ENCODE results near the gene TRIM25.

The TRIM25 gene

DNA sequence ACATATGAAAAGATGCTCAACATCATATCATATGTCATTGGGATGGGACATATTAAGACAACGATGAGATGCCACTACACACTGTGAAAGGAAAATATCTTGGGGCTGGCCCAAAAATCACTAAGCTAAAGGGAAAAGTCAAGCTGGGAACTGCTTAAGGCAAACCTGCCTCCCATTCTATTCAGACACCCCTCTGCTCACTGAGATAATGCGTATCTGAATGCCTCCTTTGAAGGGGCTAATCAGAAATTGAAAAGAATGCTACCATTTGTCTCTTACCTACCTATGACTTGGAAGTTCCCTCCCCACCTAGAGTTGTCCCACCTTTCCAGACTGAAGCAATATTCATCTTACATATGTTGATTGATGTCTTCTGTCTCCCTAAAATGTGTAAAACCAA, 11.2 kb upstream of the TRIM25 start:
- DNase-seq: no peak

DNA sequence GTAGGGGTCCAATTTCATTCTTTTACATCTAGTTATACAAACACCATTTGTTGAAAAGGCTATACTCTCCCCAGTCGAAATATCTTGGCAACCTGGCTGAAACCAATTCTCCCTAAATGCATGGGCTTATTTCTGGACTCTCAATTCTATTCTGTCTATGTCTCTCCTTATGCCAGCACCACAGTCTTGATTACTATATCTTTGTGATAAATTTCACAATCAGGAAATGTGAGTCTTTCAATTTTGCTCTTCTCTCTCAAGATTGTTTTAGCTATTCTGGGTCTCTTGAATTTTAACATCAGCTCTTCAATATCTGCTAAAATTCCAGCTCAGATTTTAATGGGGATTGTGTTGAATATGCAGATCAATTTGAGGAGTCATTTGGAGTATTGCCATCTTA, 5.9 kb upstream of the TRIM25 start:
- DNase-seq: no peak

DNA sequence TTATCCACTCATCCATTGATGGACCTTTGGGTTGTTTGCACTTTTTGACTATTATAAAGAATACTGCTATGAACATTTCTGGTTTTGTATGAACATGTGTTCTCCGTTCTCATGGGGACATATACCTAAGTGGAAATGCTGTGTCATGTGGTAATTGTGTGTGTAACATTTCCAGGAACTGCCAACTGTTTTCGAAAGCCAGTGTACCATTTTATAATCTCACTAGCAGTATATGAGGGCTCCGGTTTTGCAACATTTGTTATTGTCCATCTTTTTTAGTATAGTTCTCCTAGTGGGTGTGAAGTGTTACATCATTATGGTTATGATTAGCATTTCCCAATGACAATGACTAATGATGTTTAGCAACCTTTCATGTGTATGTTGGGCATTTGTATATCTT, 5.1 kb upstream of the TRIM25 start:
- DNase-seq: no peak

DNA sequence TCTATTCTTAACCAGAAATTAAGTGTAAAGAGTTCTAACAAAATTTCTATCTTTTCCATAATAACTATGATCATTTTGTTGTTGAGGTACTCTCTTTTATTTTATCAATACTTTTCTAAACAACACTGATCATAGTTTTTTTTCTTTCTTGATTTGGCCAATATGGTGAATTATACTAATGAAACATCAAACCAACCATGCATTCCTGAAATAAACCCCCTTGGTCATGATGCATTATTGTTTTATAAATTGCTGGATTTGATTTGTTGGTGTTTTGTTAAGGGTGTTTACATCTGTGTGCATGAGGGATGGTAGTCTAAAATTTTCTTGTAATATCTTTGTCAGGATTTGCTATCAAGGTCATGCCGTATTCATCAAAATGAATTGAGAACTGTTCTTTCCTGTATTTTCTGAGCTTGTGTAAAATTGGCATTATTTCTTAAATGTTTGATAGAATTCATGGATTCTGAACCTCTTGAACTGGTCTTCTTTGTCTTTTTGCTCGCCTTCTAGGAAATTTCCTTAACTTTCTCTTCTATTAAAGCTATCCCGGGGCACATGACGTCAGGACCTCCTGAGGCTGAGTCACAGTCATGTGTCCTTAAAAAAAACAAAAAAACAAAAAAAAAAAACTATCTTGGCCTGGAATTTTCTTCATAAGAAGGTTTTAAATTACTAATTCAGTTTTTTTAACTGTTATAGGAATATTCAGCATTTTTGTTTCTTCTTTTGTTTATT, 3.9 kb upstream of the TRIM25 start:
- no peak for DNase-seq

DNA sequence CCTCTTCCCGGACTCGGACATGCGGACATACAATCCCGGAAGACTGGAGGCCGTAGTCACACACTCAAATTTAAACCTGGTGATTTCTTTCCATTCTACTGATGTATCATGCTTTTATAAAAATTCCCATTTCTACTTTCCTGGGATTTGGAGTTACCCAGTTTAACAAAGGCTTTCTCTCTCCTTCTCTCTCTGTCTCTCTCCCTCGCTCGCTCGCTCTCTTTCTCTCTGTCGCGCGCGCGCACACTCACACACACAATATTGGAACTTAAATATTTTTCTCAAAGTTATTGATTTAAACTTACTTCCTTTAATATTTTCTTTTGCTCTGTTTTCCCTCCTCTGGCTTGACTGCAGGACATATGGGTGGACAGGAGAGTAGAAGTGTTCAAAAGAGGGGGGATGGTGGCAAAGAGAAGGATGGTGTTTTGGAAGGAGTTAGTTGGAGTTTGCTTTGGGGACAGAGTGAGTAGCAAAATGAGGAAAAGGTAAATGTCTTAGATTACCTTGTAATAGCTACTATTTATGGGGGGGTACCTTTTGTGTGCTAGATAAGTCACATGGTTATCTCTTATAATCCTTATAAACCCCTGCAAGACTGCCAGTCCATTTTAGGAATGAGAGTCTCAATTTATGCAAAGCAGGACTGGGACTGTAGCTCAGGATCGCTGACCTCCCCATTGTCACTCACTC, 878 bp upstream of the TRIM25 start:
- no peak for DNase-seq

DNA sequence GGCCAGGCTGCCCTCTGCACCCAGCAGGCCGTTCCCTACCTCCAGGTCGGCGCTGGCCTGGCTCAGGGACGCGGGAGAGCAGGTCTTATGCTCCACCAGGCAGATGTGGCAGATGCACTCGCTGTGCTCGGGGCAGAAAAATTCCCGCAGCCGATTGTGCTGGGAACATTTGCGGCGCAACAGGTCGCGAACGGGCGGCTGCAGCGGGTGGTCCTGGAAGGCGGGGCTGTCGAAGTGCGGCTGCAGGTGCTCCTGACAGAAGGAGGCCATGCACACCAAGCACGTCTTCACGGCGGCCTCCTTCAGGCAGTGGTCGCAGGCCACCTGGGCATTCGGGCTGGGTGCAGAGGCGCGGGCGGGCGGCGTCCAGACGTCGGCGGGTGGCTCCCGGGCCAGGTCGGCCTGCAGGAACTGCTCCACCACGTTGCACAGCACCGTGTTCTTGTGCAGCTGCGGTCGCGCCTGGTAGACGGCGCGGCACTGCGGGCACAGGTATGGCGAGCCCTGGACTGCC, 439 bp downstream of the TRIM25 start:
- DNase-seq: no peak

DNA sequence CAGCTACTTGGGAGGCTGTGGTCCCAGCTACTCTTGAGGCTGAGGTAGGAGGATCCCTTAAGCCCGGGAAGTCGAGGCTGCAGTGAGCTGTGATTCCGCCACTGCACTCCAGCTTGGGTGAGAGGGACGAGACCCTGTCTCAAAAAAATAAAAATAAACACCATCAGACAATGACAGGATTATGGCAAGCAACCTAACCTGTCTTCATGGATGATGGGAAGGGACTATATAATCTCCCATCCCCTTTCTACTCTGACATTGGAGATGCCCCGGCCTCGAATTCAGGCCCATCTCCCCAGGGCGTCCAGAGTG, 893 bp downstream of the TRIM25 start:
- DNase-seq: no peak

DNA sequence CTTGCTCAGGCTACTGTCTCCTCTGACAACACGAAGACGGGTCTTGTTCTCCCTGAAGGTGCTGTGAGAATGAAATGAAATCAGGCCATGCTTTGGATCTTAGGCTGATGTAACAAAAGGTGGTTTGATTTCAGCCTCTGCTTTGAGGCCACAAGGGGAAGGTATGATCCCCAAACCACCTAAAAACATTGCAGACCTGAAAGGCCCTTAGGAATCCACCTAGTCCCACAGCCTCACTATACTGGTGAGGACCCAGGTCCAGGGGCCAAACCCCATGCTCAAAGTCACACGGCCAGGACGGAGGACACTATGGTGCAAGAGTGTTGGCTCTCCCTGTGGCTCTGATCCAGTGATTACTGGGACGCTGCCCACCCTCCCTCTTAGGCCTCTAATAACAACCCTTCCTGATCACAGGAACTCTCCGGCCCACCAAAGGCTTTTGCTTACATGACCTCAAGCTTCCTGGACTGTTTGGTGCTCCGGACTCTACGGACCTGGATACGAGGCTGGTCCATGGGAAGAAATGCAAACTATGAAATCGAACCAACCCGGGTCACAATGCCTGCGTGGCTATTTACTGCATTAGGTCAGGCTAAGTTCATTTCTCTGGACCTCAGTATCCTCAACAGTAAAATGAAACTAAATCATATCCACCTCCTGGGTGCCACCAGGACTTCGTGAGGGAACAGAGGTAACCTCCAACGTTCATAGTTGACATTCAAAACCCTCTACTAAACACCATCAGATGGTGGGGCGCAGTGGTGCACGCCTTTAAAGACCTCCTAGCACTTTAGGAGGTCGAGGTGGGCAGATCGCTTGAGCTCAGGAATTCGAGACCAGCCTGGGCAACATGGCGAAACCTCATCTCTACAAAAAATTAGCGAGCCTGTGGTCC, 1.5 kb downstream of the TRIM25 start:
- DNase-seq: no peak

DNA sequence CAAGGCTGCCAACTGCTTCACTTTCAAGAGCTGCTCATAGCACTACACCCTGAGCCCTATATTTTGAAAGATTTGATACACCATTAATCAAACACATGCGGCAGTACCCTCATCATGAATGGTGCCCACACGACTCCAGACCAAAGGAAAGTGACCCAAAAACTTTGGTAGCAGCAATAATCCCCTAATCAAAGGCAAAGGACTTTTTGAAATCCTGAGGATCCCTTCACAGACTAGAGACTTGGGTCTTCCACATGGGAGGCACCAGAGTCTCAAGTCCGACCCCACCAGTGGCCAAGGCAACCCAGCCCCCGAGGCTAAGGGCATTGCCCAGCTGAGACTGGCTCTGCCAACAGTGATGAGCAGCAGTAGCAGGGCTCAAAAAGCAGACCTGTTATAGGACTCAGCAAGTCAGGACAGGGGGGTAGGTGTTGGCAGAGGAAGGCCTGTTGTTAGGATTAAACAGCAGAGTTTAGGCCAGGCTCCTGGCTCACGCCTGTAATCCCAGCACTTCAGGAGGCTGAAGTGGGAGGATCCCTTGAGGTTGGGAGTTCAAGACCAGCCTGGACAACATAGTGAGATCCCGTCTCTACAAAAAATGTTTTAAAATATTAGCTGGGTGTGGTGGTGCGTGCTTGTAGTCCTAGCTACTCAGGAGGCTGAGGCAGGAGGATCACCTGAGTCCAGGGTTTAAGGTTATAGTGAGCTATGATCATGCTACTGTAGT, 3.2 kb downstream of the TRIM25 start:
- DNase-seq: no peak

DNA sequence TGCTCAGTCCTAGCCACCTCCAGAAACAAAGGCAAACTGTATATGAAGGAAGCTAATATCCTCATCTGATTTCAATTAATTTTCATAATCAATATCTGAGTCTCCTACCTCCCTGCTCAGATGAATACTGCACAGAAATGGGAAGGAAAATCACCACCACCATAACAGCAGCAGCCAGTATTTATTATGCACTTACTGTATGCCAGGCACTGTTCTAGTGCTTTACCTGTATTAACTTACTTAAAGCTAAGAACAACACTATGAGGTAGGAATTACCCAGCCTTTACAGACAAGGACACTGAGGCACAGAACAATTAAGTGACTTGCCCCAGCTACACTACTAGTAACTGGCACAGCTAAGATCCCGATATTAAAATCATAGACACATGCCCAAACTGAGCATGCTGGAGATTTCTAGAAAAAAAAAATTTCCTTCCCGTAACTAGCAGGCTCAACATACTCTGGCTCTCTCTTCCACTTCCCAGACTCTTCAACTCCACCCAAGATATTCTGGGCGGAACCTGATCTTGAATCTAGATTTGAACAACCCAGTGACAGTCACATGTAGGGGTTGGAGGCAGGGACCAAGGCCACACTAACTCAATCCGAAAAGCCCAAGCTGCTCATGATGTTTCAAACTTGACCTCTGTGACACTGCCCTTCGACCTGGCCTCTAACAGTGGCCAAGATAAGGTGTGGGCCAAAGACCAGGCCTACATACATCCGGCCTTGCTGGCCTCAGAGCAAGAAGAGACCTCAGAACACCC, 3.9 kb downstream of the TRIM25 start:
- no peak for DNase-seq

DNA sequence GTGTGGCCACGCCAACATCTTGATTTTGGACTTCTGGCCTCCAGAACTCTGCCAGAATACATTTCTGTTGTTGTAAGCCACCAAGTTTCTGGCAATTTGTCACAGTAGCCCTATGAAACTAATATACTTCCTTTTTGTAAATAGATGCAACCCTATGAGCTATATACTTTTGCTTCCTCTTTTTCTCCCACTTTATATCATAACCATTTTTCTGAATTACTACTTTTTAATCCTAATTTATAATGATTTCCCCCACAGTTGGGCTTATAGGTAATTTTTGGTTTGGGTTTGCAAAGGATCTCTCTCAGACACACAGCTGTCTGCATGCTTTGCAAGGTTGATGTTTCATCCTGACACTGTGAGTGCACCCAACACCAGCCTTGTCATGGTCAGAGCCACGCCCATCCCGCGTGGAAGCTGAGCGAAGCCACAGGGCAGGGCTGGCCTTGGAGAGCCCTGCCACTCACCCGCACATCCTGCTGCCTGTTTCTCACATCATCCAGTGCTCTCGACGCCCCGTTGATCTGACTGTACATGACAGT, 5.8 kb downstream of the TRIM25 start:
- DNase-seq: no peak

DNA sequence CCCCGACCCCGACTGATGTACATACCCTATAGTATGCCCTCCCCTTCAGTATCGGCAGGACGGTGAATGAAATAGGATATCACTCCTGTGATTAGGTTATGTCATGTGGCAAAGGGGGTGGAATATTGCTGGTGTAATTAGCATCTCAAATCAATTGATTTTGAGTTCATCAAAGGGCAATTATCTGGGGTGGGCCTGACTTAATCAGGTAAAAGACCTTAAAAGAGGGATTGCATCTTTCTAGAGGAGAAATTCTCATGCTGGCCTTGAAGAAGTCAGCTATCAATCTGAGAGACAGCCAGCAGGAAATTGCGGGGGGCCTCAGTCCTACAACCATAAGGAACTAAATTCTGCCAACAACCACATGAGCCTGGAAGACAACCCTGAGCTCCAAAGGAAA, 10.3 kb downstream of the TRIM25 start:
- no peak for DNase-seq

DNA sequence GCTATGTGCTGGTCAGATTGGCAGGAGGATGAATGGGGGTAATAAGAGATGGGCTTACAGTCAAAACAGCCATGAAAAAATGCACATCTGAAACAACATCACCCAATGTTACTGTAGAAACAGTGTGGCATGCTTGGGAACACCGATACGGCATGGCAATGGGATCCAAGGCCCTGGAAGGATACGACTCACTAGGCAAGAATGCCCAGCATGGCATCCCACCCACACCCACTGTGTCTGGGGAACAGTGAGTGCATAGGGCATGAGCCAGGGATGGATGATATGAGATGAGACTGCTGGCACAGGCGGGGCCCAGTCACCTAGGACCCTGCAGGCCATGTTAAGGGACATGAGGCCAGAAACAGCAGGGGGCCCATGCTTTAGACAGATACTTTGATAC, 11.5 kb downstream of the TRIM25 start:
- DNase-seq: no peak

DNA sequence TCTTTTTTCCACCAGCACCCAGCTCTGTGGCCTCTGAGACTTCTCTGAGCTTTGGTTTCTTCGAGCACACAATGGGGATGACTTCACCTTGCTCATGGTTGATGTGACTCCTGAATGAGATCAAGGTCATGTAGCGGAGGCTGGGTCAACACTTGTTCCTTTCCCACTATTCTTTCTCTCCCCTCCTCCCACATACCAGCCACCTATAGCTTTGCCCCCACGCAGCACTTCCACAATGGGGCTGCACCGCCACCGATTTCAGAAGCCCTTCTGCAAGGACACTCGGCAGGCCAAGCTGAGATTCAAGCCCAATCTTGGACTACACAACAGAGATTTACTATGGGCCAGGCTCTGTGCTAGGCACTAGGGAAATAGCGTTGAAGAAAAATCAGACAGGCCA, 14.4 kb downstream of the TRIM25 start:
- DNase-seq: no peak

DNA sequence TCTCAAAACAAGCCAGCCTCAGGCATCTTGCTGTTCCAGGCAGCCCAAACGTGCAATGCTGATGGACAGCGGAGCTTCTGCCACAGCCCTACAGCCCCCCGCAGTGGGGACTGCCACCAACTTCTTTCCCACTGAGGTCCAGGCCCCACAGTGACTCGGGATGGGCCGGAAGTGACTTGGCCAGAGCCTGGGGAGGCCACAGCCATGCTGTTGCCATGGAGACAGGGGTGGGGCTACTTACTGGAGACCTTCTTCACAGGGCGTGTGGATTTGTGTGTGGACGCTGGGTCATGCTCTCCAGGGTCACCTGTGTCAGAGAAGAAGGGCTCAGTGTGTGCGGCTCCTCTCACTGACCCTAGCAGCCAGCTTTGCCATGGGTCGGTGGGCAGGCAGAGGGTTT, 15.0 kb downstream of the TRIM25 start:
- no peak for DNase-seq

DNA sequence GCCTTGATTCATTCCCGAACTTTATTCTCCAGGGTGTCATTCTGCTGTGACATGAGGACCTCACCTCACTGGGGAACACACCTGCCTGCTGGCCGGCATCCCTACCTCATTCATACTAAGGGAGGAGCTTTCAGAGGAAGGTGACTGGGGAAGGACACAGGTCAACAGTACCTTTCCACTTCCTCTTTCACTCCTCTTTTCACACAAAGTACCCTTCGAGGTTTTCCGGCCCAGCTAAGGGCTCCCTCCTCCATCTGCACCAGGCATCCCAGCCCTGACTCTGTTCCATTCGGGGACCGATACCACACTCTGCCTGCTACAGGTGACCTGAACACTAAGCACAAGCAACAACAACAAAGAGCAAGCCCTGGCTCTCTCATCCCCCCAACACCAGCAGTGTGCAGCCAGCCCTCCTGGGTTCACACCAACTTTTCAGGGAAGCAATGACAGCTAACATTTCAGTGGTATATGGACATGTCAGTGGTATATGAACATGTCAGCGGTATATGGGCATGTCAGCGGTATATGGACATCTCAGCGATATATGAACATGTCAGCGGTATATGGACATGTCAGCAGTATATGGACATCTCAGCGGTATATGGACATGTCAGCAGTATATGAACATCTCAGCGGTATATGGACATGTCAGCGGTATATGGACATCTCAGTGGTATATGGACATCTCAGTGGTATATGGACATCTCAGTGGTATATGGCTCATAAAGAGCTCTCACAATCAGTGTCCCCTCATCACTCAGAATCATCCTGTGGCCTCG, 16.0 kb downstream of the TRIM25 start:
- DNase-seq: no peak

DNA sequence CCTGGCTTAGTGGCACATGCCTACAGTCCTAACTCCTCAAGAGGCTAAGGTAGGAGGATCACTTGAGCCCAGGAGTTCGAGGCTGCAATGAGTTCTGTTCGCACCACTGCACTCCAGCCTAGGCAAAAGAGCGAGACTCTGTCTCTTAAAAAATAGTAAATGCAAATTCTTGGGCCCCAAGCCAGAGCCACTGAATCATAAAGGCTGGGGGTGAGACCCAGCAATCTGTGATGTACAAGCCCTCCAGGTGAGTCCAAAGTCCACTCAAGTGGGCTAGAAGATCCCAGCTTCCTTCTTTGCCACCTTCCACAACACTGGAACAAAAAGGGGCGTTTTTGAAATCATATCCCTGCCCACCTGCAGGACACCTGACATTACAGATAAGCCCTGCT, 16.9 kb downstream of the TRIM25 start:
- no peak for DNase-seq

DNA sequence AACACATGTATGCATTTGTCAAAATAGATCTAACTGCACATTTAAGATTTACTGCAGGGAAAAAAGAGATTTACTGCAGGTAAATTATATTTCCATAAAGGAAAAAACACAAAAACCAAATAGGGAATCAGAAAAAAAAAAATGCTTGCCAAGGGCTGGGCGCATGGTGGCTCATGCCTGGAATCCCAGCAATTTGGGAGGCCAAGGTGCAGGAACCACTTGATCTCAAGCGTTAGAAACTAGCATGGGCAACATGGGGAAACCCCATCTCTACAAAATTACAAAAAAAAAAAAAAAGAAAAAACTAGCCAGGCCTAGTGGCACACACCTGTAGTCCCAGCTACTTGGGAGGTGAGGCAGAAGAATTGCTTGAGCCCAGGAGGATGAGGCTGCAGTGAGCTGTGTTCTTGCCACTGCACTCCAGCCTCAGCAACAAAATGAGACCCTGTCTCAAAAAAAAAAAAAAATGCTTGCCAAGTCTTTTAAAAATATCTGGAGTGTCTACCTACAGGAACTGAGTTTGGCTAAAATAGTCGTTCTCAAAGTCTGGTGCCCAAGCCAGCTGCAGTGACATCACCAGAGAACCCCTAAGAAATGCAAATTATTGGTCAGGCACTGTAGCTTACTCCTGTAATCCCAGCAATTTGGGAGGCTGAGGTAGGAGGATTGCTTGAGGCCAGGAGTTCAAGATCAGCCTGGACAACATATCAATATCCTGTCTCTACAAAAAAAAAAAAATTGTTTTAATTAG, 17.5 kb downstream of the TRIM25 start:
- no peak for DNase-seq

DNA sequence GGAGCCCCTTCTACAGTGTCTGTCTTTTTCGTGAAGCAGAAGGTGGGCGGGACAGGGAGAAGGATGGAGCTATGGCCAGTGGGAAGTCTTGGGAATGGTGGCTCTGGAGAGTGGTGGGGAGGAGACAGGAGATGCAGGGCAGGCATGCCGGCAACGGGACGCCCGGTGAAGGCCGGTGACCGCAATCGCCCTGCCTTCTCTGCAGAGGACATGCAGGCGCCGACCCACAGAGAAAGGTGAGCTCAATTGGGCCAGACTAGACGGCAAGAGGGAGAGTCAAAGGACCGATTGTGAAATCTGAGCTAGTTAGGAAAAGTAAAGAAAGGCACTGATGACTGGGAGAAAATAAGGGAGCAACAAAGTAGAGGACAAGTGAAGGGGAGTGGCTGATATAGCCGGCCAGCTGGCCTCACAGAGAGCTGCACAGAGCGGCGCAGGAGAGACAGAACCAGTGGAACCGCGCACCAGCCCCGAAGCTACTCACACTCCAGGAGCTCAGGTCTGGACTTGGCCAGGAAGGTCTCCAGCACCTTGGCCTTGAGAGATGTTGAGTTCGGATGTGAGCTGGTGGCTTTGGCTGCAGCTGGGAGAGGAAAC, 18.9 kb downstream of the TRIM25 start:
- DNase-seq: no peak

DNA sequence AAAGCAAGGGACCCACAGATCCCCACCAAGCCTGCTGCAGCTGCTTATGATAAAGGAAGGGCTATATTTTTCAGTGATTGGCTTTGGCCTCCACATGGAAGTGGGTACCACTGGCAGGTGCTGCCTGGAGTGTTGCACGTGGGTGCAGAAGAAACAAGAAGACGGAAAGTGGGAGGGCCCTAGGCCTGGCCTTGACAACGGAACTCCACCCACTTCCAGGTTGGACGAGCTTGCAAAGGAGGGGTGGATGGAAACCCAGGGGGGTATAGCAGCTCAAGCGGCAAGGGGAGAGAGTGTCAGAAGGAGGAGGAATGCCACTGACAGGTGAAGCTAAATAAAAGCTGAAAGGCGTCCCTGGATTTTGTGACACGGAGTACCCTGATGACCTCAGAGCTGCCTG, 20.3 kb downstream of the TRIM25 start:
- no peak for DNase-seq
